ENCODE data around the gene BTBD9. TPM values are rescaled to one million over a fixed set of nuclear protein-coding genes. Genes with fewer than 3 reads are reported as not detected.

BTBD9 gene
- total and polyA plus RNA-seq, 2 donors (not counting 3 experiments of a cell fraction or from before 2014, with no cell fraction given) = 4.9 to 15.0 TPM

GRCh38 chr6:38279963-38280588 lies 359.7 kb downstream of the BTBD9 start:
- Histone ChIP-seq H3K4me1 (ENCODE audit: control insufficient read depth, extremely low read depth, insufficient read depth, low read length) (peaks cover 17% of the 10 kb centered on the region), H3K9me1 (replicated peaks; ENCODE audit: control insufficient read depth, extremely low read depth, insufficient read depth, low read length) (no peaks in the 10 kb centered on the region), H4K20me1 (replicated peaks; ENCODE audit: control insufficient read depth, extremely low read depth, insufficient read depth, low read length) (no peaks in the 10 kb centered on the region), H3K27ac (ENCODE audit: insufficient read depth, low read depth, low read length) (no peak overlapping the region), H3K36me3 (ENCODE audit: control insufficient read depth in 2 of 2, extremely low read depth in 1 of 2, insufficient read depth in 2 of 2, low read length in 2 of 2) (no peaks in the 10 kb centered on the region), H3K4me3 (replicated peaks in 1 of 3; ENCODE audit: insufficient read depth in 1 of 3, low read depth in 1 of 3, low read length in 3 of 3) (no peak overlapping the region), H3K9me3 (replicated peaks; ENCODE audit: control insufficient read depth, insufficient read depth, low read length) (no peaks in the 10 kb centered on the region), H3K4me2 (ENCODE audit: insufficient read depth, low read length) (no peak overlapping the region), H2AFZ (ENCODE audit: low read depth, low read length) (no peak overlapping the region), H3K79me2 (ENCODE audit: control insufficient read depth, insufficient read depth, low read length) (no peaks in the 10 kb centered on the region), H3K9ac (replicated peaks; ENCODE audit: extremely low read depth, insufficient read depth, low read length) (no peak overlapping the region), H3K27me3 (ENCODE audit: control insufficient read depth in 2 of 2, insufficient read depth in 2 of 2, low read length in 2 of 2) (no peaks in the 10 kb centered on the region)
- dilution Hi-C loops (cut with MboI; ENCODE audit: extremely low pct_ligation_motif_present, low sequenced_read_pairs) (no loop called here), intact Hi-C loops (cut with micrococcal nuclease) (no loop called here)
- ChIA-PET POLR2A (no interaction called here), CTCF (interaction anchor here (1.0 kb wide), 2 partner anchors 18 to 214 kb away, joined by 3 read pairs; no protein-coding TSS in a partner anchor)
- BruUV-seq (replicated peaks) = no TSS peak
- TF ChIP-seq CTCF (IDR thresholded peaks at IDR 0.05; ENCODE audit: extremely low read depth in 1 of 2, insufficient read depth in 1 of 2, low read depth in 1 of 2, low read length in 2 of 2) = no peak
- no peak for TF ChIP-seq EZH2 (IDR thresholded peaks at IDR 0.05; ENCODE audit: borderline replicate concordance, low read depth, low read length, severe bottlenecking)
- TF ChIP-seq POLR2AphosphoS5 (IDR thresholded peaks at IDR 0.05; ENCODE audit: insufficient read depth, low read depth, low read length) = no peak
- no peak for TF ChIP-seq MAX (IDR thresholded peaks at IDR 0.05; ENCODE audit: insufficient read depth, insufficient read length)
- no peak for TF ChIP-seq POLR2A (IDR thresholded peaks at IDR 0.05; ENCODE audit: low read depth, low read length)
- no peak for TF ChIP-seq FOS (IDR thresholded peaks at IDR 0.05; ENCODE audit: borderline replicate concordance, insufficient read depth, low read length)
- TF ChIP-seq JUN (IDR thresholded peaks at IDR 0.05; ENCODE audit: borderline replicate concordance, insufficient read depth, insufficient read length, low read depth) = no peak
- no peak for TF ChIP-seq MYC (IDR thresholded peaks at IDR 0.05; ENCODE audit: low read depth, low read length)
- TF ChIP-seq GATA2 (IDR thresholded peaks at IDR 0.05; ENCODE audit: insufficient read depth, insufficient read length, low read depth, low read length) = no peak
- DNase-seq (ENCODE audit: low read depth, low spot score) = no peak
- no peak for FAIRE-seq

Data from endothelial cell of umbilical vein (primary cell).